CD4-positive, alpha-beta T cell treated with Interleukin-17A for 4 hours (primary cell): ENCODE measurements around the gene CHRNA4.
"Not testable (repeated sequence)": the region's sequence is repeated elsewhere in the genome, so short reads cannot be mapped to it uniquely, and the experiment has no call there.

Experiments
- DNase-seq: peaks from one replicate; pipeline ENCODE4 v3.0.0-alpha.2; 2020; ENCODE audit warnings: mixed read lengths

CHRNA4 gene

DNA sequence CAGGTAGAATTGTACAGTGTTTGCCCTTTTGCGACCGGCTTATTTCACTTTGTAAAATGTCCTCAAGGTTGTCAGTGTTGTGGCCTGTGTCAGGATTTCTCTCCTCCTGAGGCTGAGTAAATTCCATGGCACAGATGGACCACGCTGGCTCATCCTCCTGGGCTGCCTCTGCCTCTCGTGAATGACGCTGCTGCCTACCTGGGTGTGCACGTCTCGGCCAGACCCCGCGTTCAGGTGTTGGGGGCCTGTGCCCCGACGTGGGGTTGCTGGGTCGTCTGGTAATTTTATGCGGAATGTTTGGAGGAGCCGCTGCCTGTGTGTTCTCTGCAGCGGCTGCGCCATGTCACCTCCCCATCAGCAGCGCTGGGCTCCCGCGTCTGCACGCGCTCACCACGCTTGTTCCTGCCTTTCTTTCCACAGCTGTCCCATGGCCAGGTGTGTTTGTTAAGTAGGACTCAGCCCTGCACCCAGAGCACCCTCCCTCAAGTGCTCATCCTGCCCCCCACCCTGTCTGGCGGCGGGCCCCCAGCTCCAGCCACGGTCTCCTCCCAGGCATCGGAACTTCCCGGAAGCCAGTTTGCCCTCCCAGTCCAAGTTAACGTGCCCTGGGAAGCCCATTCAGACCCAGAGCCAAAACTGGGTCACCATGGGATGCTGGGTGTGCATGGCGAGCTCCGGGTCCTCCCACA is 36.1 kb upstream of the CHRNA4 start:
- DNase-seq = no peak

DNA sequence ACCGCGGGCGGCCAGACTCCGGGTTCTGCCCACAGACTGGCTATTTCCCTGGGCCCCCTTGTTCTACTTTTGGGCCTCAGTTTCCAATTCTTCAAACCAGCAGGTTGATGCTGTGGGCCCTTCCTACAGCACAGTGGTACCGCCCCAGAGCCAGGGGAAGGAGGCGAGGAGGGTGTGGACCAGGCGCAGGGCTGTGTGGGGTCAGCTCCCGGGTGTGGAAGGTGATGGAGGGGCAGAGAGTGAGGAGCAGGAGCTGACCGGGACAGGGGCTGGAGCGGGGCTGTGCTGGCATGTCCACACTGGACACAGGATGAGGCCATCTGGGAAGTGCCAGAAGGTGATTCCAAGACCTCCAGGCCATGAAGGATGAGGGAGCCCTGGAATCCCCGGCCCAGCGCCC is 35.2 kb upstream of the CHRNA4 start:
- no peak for DNase-seq

DNA sequence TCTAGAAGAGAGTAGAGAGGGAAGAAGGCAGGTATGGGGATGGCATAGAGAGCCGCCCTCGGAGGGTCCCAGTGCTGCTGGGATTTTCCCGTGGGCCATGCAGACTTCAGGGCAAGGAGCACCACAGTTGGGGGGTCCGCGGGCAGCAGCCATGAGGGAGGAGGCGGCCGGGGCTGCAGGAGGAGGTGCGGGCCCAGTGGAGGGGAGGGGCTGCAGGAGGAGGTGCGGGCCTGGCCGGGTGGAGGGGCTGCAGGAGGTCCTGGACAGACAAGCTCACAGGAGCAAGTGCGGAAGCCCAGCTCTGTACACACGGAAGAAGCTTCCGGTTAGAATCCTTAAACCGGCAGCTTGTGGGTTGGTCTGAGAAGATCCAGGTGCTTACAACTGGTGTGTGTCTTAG is 34.6 kb upstream of the CHRNA4 start:
- no peak for DNase-seq

DNA sequence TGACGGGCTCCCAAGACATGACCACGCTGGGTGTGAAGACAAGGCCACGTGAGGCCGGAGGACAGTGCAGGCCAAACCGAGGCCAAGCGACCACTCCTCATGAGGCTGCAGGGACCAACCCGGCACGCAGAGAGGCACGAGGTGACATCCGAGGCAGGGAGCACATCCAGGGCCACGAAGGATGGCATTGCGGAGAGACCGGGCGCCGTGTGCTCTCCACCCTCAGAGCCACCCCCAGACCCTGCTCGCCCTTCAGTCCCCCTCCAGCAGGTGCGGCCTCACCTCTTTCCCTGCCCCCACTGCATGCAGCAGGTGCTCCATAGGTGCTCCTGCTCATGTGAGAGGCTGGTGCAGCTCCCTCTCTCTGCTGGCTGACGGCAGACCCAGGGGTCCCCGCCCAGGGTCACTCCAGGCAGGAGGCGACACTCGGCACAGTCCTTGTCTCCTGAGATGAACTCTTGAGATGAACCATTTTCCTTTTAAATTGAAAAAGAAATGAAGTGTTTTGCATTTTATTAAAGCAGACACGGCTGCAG is 33.8 kb upstream of the CHRNA4 start:
- no peak for DNase-seq

GRCh38 chr20:63394069-63394919 is 33.1 kb upstream of the CHRNA4 start:
- no peak for DNase-seq

DNA sequence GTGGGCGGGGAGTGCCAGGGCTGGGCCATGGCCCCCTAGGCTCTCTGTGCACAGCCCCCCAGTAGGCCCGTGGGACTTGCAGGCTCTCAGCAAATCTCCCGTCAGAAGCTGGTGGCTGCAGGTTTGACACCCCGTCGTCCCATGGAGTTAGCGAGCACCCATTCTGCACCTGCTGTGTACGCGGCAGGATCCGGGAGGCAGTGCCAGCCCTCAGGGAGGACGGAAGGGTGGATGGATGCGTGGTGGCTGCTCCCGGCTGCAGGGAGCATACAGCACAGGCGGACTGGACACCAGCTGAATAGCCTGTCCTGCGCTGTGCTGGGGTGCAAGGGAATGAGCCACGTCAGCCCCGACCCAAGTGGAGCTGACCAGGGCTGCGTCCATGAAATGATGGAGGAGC is 32.4 kb upstream of the CHRNA4 start:
- DNase-seq = no peak

DNA sequence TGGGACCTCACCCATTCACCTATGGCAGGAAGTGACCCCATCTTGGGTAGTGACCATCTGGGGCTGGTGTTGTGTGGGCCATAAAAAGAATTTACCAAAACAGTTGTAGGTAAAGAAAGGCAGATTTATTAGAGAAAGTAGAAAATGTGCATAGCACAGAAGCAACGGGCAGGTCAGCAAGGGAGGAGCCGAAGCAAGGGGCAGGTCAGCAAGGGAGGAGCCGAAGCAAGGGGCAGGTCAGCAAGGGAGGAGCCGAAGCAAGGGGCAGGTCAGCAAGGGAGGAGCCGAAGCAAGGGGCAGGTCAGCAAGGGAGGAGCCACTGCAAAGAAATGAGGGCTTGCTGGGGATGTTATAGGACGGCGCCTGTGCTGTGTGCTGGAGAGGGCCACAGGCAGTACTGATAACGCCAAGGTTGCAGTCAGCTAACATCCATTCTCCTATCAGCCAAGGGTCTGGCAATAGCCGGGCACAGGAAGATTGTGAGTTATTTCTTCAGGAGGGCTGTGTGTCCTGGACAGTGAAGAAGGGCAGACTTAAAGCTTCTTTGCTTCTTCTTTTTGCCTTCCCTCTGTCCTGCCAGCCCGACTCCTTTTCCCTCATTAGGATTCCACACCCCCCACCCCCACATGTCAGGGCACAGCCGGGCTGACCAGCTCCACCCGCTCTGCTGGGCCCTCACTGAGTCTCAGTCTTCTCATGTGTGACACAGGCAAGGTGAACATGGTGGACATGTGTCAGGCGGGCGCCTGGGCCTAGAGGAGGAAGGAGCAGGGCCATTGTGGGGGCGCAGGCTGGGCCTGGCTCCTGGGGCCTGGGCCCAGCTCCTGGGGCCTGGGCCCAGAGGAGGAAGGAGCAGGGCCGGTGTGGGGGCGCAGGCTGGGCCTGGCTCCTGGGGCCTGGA is 31.6 kb upstream of the CHRNA4 start:
- DNase-seq = no peak

DNA sequence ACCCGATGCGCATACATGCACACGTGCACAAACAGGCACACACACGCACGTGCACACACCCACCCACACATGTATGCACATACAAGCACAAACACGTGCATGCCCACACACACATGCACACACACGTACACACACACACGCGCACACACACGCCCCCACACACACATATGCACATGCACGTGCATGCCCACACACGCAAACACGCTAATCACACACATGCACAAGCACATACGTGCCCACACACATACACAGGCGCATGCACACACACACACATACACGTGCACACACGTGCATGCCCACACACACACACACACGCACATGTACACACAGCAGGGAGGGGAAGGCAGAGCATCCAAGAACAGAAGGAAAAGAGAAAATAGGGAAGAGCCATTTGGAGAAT is 26.8 kb upstream of the CHRNA4 start:
- DNase-seq = no peak

- no peak for DNase-seq
Observed at GRCh38 chr20:63387393-63387792, 26.2 kb upstream of the CHRNA4 start.

- DNase-seq = no peak
Observed at GRCh38 chr20:63386491-63386890, 25.3 kb upstream of the CHRNA4 start.

GRCh38 chr20:63385819-63386218 is 24.7 kb upstream of the CHRNA4 start:
- no peak for DNase-seq

- no peak for DNase-seq
Observed at GRCh38 chr20:63384336-63384735, 23.2 kb upstream of the CHRNA4 start.

DNA sequence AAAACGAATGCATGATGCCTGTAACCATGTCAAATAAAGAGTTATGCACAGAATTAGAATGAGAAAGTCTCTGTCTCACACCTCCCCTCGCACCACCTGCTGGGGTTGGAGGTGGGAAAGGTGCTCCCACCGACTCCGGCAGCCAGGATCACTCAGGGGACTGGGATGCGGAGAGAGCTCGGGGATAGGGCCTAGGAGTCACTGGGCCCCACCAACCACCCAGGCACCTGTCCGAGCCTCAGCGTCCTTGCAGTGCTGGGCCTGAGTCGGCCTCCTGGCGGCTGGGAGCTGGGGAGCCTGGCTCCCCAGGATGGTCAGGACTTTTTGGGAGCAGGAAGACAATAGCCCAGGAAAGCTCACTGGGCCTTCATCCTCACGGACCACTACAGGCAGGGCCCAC is 22.4 kb upstream of the CHRNA4 start:
- DNase-seq = no peak

GRCh38 chr20:63382551-63383300 is 21.6 kb upstream of the CHRNA4 start:
- DNase-seq = no peak

DNA sequence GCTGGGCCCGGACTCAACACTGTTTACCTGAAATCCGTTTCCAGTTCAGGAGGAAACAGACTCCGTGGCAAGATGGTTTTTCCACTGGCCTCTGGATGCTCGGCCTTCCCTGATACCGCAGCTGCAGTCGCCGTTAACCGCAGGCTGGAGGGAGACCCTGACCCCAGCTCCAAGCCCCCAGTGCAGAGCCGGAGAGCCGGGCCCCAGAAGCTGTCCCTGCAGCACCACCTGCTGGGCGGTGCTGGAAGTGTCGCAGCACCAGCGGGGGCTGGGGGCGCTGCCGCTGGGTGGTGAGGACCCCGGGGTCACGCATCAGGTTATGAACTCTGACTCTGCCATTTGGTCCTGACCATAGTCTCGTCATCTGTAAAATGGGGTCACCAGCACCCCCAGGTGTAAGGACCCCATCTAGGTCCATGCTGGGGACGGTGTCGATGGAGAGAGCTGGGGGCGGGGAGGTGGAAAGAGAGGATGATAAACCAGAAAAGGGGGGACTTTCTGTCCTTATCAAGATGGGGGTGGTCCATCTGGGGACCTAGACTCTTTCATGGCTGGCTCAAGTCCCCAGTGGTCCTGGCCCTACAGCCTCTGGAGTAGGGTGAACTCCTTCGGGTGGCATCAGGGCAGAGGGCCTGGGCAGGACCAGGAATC is 20.8 kb upstream of the CHRNA4 start:
- peak; percentile 50 for DNase-seq

DNA sequence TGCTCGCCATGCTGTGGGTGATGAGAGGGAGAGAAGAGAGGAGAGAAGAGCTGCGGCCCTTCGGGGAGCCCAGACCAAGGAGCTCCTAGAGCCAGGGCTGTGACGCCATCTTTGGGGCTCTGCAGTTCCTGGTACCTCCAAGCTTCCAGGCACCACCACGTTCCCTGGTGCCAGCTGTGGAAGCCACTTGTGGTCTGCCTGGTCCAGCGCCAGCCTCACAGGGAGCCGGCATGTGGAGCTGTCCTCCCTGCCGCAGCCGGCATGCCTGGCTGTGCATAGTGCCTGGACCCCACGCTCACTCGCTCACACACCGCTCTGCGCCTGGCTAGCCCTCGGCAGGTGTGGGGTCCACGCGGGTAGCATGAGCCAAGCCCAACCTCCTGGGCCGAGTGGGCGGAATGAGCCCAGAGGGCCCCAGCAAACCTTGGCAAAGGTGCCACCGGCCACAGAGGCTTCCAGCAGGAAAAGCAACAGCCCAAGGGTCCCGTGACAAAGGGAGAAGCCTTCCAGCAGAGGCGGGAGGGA is 19.3 kb upstream of the CHRNA4 start:
- no peak for DNase-seq

GRCh38 chr20:63379872-63380271 is 18.7 kb upstream of the CHRNA4 start:
- not testable (repeated sequence) for DNase-seq

DNA sequence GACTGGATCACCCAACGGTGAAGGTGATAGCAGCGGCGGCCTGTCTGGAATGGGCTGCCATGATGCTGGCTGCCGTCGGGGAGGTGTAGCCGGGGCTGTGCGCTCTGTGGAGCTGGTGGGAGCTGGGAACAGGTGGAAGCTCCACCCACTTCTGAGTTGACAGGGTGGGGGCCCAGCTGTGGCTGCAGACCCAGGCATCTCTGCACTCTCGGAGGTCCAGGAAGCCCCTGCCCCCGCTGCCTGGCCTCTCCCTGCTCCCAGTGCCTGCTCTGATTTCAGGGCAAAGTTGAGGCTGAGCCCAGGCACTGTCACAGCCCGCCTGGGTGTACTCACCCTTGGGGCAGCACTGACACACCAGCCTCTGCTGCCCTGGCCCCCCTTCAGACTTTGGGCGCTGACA is 18.1 kb upstream of the CHRNA4 start:
- DNase-seq = no peak

DNA sequence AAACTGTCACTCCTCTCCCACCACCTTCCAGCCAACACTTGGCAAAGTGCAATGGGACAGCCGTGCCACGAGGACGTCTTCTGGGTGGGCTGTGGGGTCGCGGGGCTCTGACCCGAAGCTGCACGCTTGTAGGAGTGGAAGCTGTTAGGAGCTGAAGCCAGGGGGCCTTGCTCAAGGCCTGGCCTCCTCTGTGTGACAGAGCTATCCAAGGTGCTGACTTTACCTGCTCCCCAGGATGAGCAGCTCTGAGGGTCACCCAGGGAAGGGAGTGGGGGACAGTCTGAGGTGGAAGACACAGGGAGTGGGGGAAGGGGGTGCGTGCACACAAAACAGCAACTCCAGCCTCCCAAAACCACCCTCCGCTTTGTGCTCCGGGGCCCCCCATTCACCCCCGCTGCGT is 17.5 kb upstream of the CHRNA4 start:
- DNase-seq = no peak

DNA sequence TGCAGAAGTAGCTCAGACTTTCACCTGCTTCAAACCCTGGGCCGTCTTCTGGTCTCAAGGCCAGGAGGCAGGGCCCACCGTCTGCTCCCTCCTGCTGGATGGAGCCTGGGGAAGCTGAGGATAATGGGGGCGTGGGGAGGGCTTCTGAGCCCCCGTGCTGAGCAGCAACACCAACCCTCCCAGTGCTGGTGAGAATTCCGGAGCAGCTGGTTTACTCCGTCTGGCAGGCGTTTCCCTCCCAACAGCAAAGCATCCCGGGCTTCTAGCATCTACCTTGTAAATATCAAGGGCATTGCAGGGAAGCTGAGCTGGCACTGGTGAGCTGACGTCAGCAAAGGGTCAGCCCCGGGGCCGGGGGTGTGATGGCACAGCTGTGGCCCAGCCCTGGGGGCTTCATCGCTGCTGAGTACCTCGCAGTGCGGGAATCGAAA is 16.8 kb upstream of the CHRNA4 start:
- DNase-seq = no peak

- DNase-seq = no peak
Observed at GRCh38 chr20:63377256-63377941, 16.2 kb upstream of the CHRNA4 start.
